K562 (cell line): ENCODE results near the gene POLR2C. TPM values are rescaled to one million over a fixed set of nuclear protein-coding genes. Genes with fewer than 3 reads are reported as not detected.
A peak's percentile ranks its signal among the peaks of the same experiment; 100 is the strongest.

Source experiments
- CAMTA2 ChIP-seq: fragments of 250-450 bp; sonication (Bioruptor Pico); conservative IDR thresholded peaks from 2 replicates; pipeline ENCODE4 v1.5.1; 2022
- HMG20B ChIP-seq: fragments of 250-450 bp; sonication (Bioruptor Pico); IDR thresholded peaks from 2 replicates; pipeline ENCODE4 v1.5.0; 2021; ENCODE audit warnings: mild to moderate bottlenecking
- HNRNPL ChIP-seq: fragments of 200-400 bp; formaldehyde crosslinking; IDR thresholded peaks from 2 replicates; pipeline ENCODE4 v1.6.1; 2017; ENCODE audit warnings: low read depth, mild to moderate bottlenecking, low read length
- HNRNPLL ChIP-seq: fragments of 200-400 bp; formaldehyde crosslinking; IDR thresholded peaks from 2 replicates; pipeline ENCODE4 v1.6.1; 2017; ENCODE audit warnings: low read length, low read depth, mild to moderate bottlenecking; ENCODE audit not compliant: poor library complexity, severe bottlenecking
- NR2F6 ChIP-seq: fragments of 450-650 bp; formaldehyde crosslinking; IDR thresholded peaks from 2 replicates; pipeline ENCODE4 v1.4.0; 2020; ENCODE audit warnings: mild to moderate bottlenecking
- RBM22 ChIP-seq: fragments of 200-400 bp; formaldehyde crosslinking; IDR thresholded peaks from 2 replicates; pipeline ENCODE4 v1.6.1; 2018; ENCODE audit warnings: low read length, low read depth; ENCODE audit not compliant: poor library complexity, severe bottlenecking
- ZBTB40 ChIP-seq, 2 experiments: fragments of 450-650 bp in 1 of 2; sonication (generic) in 1 of 2; formaldehyde crosslinking in 1 of 2; IDR thresholded peaks; 2 replicates each; pipeline versions ENCODE4 v1.7.1 to v1.9.0; 2016 to 2022; ENCODE audit warnings: inconsistent platforms in 1 of 2, mild to moderate bottlenecking in 1 of 2, missing genetic modification reagents in 1 of 2
- ZEB2 ChIP-seq: fragments of 450-650 bp; IDR thresholded peaks from 2 replicates; pipeline ENCODE4 v1.6.1; 2016
- ZNF23 ChIP-seq: fragments of 250-450 bp; sonication (Bioruptor Pico); IDR thresholded peaks from 2 replicates; pipeline ENCODE4 v1.4.0; 2020; ENCODE audit warnings: mild to moderate bottlenecking
- polyA plus RNA-seq, 8 experiments: library from polyadenylated mRNA; depleted of rRNA in 4 of 8; stranded (reverse) in 5 of 8; unstranded in 3 of 8; fragments of >200 nt; fragmentation: Nextera tagmentation in 2 of 8; fragmentation: Illumina TruSeq in 1 of 8; extraction: Ambion mirVana in 2 of 8; extraction: Trizol in 1 of 8; gene quantifications; 2 replicates each; pipeline versions ENCODE4 v1.2.1 to v1.2.3, GENCODE V29; 2011 to 2014; ENCODE audit warnings: inconsistent platforms in 1 of 8, missing spikeins in 1 of 8
- total RNA-seq, 7 experiments: library from RNA; depleted of rRNA in 6 of 7; stranded (reverse); fragments of >200 nt in 6 of 7; fragmentation: Illumina TruSeq in 2 of 7; extraction: Trizol in 2 of 7; gene quantifications; 2 replicates each; pipeline versions ENCODE4 v1.2.1 to v1.2.3, GENCODE V29; 2011 to 2021; ENCODE audit warnings: low replicate concordance in 1 of 7
- TF ChIP-seq, protein P1 (sequence below), 3 experiments: fragments of 200-800 bp in 1 of 3; fragments of 250-450 bp in 1 of 3; fragments of 450-650 bp in 1 of 3; sonication (Bioruptor Pico) in 1 of 3; sonication (Bioruptor generic) in 1 of 3; formaldehyde crosslinking in 1 of 3; IDR thresholded peaks; 2 replicates each; pipeline versions ENCODE4 v1.6.1 to v1.8.0; 2016 to 2022; ENCODE audit warnings: mild to moderate bottlenecking in 2 of 3, missing genetic modification characterization in 2 of 3, missing compliant biosample characterization in 1 of 3, moderate library complexity in 1 of 3
- TF ChIP-seq, protein P2 (sequence below): sonication (generic); formaldehyde crosslinking; IDR thresholded peaks from 2 replicates; pipeline ENCODE4 v1.8.1; 2023; ENCODE audit warnings: mild to moderate bottlenecking, missing genetic modification reagents, moderate library complexity

Gene POLR2C
- total and polyA plus RNA-seq, 9 of the 15 experiments (the other 6 are each of a cell fraction or from before 2014, with no cell fraction given), result 70.3 to 163 (median 92.3) TPM

- TF ChIP-seq ZBTB40 (IDR thresholded peaks at IDR 0.05), result peak; percentile 98
- TF ChIP-seq ZBTB40 (CRISPR knock-in tag; IDR thresholded peaks at IDR 0.05), result no peak
- no peak for TF ChIP-seq ZEB2
- TF ChIP-seq HNRNPLL, result peak; percentile 98
- no peak for TF ChIP-seq HMG20B (CRISPR knock-in tag)
- no peak for TF ChIP-seq ZNF23 (CRISPR knock-in tag)
- TF ChIP-seq, protein P1, sequence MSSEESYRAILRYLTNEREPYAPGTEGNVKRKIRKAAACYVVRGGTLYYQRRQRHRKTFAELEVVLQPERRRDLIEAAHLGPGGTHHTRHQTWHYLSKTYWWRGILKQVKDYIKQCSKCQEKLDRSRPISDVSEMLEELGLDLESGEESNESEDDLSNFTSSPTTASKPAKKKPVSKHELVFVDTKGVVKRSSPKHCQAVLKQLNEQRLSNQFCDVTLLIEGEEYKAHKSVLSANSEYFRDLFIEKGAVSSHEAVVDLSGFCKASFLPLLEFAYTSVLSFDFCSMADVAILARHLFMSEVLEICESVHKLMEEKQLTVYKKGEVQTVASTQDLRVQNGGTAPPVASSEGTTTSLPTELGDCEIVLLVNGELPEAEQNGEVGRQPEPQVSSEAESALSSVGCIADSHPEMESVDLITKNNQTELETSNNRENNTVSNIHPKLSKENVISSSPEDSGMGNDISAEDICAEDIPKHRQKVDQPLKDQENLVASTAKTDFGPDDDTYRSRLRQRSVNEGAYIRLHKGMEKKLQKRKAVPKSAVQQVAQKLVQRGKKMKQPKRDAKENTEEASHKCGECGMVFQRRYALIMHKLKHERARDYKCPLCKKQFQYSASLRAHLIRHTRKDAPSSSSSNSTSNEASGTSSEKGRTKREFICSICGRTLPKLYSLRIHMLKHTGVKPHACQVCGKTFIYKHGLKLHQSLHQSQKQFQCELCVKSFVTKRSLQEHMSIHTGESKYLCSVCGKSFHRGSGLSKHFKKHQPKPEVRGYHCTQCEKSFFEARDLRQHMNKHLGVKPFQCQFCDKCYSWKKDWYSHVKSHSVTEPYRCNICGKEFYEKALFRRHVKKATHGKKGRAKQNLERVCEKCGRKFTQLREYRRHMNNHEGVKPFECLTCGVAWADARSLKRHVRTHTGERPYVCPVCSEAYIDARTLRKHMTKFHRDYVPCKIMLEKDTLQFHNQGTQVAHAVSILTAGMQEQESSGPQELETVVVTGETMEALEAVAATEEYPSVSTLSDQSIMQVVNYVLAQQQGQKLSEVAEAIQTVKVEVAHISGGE (CRISPR knock-in tag; IDR thresholded peaks at IDR 0.05), result peak in 1 of 3 experiments; percentile 49; a peak in 1 of 6 replicates
- 0 out of 2 replicates have a peak, but pooled peaks have one; percentile 14 for TF ChIP-seq HNRNPL
- TF ChIP-seq RBM22, result peak; percentile 72
- TF ChIP-seq CAMTA2 (CRISPR knock-in tag), result no peak
- TF ChIP-seq, protein P2, sequence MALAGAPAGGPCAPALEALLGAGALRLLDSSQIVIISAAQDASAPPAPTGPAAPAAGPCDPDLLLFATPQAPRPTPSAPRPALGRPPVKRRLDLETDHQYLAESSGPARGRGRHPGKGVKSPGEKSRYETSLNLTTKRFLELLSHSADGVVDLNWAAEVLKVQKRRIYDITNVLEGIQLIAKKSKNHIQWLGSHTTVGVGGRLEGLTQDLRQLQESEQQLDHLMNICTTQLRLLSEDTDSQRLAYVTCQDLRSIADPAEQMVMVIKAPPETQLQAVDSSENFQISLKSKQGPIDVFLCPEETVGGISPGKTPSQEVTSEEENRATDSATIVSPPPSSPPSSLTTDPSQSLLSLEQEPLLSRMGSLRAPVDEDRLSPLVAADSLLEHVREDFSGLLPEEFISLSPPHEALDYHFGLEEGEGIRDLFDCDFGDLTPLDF (CRISPR knock-in tag), result no peak
- TF ChIP-seq NR2F6 (CRISPR knock-in tag), result no peak
Observed at GRCh38 chr16:57462209-57462977, at the start of gene POLR2C (continued).
